ENCODE results near the gene ZNF407. TPM values are rescaled to one million over a fixed set of nuclear protein-coding genes. Genes with fewer than 3 reads are reported as not detected.

ZNF407 gene
- total and polyA plus RNA-seq, 7 donors, result 2.4 to 10.2 (median 7.9) TPM

- intact Hi-C loops (cut with DNase I), result no loop called here
- peaks cover 6% of the 10 kb centered on the region for H3K4me1 ChIP-seq
- 47 to 49% (median 48%) methylated on average over 2 of the region's 2 CpGs for WGBS, 3 donors
- no peaks in the 10 kb centered on the region for H3K36me3 ChIP-seq (ENCODE audit: insufficient read depth in 1 of 2, low read depth in 1 of 2)
- H3K4me3 ChIP-seq, result no peak overlapping the region
- H3K27ac ChIP-seq, result no peak overlapping the region
- H3K9me3 ChIP-seq, result no peaks in the 10 kb centered on the region
- no peak for TF ChIP-seq CTCF (IDR thresholded peaks at IDR 0.05)
- no peaks in the 10 kb centered on the region for H3K27me3 ChIP-seq (ENCODE audit: insufficient read depth in 3 of 3, low read length in 2 of 3)
- ATAC-seq (no peak), DNase-seq (no peak)
Measured at GRCh38 chr18:75009296-75009695, 411.6 kb downstream of the ZNF407 start.

GRCh38 chr18:75009878-75010277 is 412.2 kb downstream of the ZNF407 start:
- intact Hi-C loops (cut with DNase I), result no loop called here
- 32 to 38% (median 33%) methylated on average over 4 of the region's 4 CpGs for WGBS, 3 donors
- Histone ChIP-seq H3K27ac (peak overlapping the region; percentile 38), H3K4me3 (no peak overlapping the region), H3K36me3 (ENCODE audit: insufficient read depth in 1 of 2, low read depth in 1 of 2) (no peaks in the 10 kb centered on the region), H3K9me3 (no peaks in the 10 kb centered on the region), H3K4me1 (peaks cover 6% of the 10 kb centered on the region), H3K27me3 (ENCODE audit: insufficient read depth in 3 of 3, low read length in 2 of 3) (no peaks in the 10 kb centered on the region)
- no peak for DNase-seq
- peak in 1 of 4 donors; percentile 18 for ATAC-seq
- TF ChIP-seq CTCF (IDR thresholded peaks at IDR 0.05), result no peak

GRCh38 chr18:75010278-75010677 is 412.6 kb downstream of the ZNF407 start:
- Histone ChIP-seq H3K4me3 (no peak overlapping the region), H3K36me3 (ENCODE audit: insufficient read depth in 1 of 2, low read depth in 1 of 2) (no peaks in the 10 kb centered on the region), H3K27me3 (ENCODE audit: insufficient read depth in 3 of 3, low read length in 2 of 3) (no peaks in the 10 kb centered on the region), H3K27ac (peak overlapping the region; percentile 38), H3K9me3 (no peaks in the 10 kb centered on the region), H3K4me1 (peaks cover 6% of the 10 kb centered on the region)
- ATAC-seq (peak; percentile 88 to 97 (median 93)), DNase-seq (no peak)
- WGBS, 3 donors, result 28 to 30% (median 28%) methylated on average over 3 of the region's 3 CpGs
- no peak for TF ChIP-seq CTCF (IDR thresholded peaks at IDR 0.05)
- intact Hi-C loops (cut with DNase I), result no loop called here

- peaks cover 6% of the 10 kb centered on the region for H3K4me1 ChIP-seq
- ATAC-seq (peak in 3 of 4 donors; percentile 28 to 60 (median 36)), DNase-seq (no peak)
- TF ChIP-seq CTCF (IDR thresholded peaks at IDR 0.05), result no peak
- H3K36me3 ChIP-seq (ENCODE audit: insufficient read depth in 1 of 2, low read depth in 1 of 2), result no peaks in the 10 kb centered on the region
- intact Hi-C loops (cut with DNase I), result no loop called here
- 28 to 49% (median 45%) methylated on average over 2 of the region's 2 CpGs for WGBS, 3 donors
- no peak overlapping the region for H3K27ac ChIP-seq
- no peaks in the 10 kb centered on the region for H3K27me3 ChIP-seq (ENCODE audit: insufficient read depth in 3 of 3, low read length in 2 of 3)
- H3K4me3 ChIP-seq, result no peak overlapping the region
- H3K9me3 ChIP-seq, result no peaks in the 10 kb centered on the region
Measured at GRCh38 chr18:75010689-75011088, 413.0 kb downstream of the ZNF407 start.

GRCh38 chr18:75016025-75016717 is 418.5 kb downstream of the ZNF407 start:
- TF ChIP-seq CTCF (IDR thresholded peaks at IDR 0.05), result no peak
- 86 to 92% (median 88%) methylated on average over 7 of the region's 7 CpGs for WGBS, 3 donors

More at GRCh38 chr18:75016025-75016717, 418.5 kb downstream of the ZNF407 start:
- no peak for ATAC-seq
- H3K27me3 ChIP-seq (ENCODE audit: insufficient read depth in 3 of 3, low read length in 2 of 3), result no peaks in the 10 kb centered on the region
- H3K27ac ChIP-seq, result no peak overlapping the region
- H3K4me3 ChIP-seq, result no peak overlapping the region
- DNase-seq, result no peak
- intact Hi-C loops (cut with DNase I), result no loop called here
- no peaks in the 10 kb centered on the region for H3K4me1 ChIP-seq
- H3K36me3 ChIP-seq (ENCODE audit: insufficient read depth in 1 of 2, low read depth in 1 of 2), result no peaks in the 10 kb centered on the region
- no peaks in the 10 kb centered on the region for H3K9me3 ChIP-seq

Measured in psoas muscle (tissue), 8 donors.